ENCODE measurements around the gene CAPZB.

DNA sequence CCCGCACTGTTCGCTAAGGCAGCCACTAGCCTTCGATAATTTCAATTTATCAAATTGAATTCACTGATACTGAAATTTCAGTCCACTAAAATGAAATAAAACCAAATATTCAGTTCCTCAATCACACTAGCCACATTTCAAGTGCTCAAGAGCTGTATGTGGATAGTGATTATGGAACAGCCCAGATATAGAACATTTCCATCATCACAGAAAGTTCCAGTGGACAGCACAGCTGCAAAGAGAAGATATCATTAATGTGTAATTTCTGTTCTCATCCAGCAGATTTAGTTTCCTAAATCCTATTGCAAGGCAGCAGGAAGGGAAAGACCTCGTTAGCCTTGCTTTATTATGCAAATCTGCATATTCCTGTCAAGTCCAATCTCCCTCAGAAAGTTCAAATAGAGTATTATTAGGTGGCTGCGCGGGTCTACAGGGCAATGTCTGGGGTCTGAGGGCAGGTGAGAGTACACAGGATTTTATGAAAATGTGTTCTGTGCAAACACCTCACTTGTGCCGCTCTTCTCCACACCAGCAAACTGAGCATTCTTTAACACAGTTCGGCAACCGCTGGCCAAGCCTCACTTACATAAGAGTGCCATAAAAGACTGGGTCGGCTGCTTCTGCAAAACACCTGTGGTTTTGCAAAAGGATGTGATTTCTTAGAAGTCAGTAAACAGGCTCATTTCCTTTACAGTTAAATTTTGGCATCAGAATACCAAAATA, 22.4 kb downstream of the CAPZB start:
- TF ChIP-seq, protein P1, sequence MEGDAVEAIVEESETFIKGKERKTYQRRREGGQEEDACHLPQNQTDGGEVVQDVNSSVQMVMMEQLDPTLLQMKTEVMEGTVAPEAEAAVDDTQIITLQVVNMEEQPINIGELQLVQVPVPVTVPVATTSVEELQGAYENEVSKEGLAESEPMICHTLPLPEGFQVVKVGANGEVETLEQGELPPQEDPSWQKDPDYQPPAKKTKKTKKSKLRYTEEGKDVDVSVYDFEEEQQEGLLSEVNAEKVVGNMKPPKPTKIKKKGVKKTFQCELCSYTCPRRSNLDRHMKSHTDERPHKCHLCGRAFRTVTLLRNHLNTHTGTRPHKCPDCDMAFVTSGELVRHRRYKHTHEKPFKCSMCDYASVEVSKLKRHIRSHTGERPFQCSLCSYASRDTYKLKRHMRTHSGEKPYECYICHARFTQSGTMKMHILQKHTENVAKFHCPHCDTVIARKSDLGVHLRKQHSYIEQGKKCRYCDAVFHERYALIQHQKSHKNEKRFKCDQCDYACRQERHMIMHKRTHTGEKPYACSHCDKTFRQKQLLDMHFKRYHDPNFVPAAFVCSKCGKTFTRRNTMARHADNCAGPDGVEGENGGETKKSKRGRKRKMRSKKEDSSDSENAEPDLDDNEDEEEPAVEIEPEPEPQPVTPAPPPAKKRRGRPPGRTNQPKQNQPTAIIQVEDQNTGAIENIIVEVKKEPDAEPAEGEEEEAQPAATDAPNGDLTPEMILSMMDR (IDR thresholded peaks at IDR 0.05; ENCODE audit: poor library complexity, severe bottlenecking), result no peak
- TF ChIP-seq RAD21 (conservative IDR thresholded peaks at IDR 0.05) (no peak), POLR2AphosphoS5 (IDR thresholded peaks at IDR 0.05) (no peak), EZH2 (IDR thresholded peaks at IDR 0.05; ENCODE audit: borderline replicate concordance, insufficient read depth, low read length, poor library complexity, severe bottlenecking) (no peak), REST (IDR thresholded peaks at IDR 0.05; ENCODE audit: borderline replicate concordance) (no peak)
